ENCODE results near the gene INAFM1. TPM values are rescaled to one million over a fixed set of nuclear protein-coding genes. Genes with fewer than 3 reads are reported as not detected.

INAFM1 gene
- total and polyA plus RNA-seq, 2 experiments from 2014 or later: 1.9 to 11.9 TPM

DNA sequence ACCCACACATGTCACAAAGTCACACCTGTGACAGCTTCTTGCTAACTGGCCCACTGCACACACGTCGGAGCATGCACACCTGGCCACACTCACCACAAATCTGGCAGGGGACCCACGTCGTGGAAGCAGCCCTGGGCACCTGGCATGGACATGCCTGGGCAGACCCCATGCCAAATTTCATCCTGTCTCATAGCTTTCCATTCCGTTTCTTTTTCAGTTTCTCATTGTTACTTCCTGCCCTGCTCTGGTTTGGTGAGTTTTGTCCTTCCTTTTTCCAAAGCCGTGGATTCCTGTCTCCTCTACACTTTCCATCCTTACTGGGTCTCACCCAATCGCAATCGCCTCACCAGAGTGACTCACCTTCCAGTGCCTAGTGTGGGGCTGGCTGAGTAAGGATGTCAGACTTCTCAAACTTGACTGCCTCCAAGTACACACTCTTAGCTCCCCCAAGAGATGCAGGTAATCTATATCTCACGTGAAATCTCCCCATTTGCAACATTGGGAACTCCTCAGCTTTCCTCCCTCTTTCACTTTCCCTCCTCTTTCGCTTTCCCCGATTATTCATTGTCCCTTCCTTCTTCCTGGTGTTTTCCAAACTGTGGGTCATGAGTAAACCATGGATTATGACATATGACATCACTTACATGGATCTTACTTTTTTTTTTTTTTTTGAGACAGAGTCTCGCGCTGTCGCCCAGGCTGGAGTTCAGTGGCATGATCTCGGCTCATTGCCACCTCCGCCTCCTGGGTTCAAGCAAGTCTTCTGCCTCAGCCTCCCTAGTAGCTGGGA, 42.1 kb upstream of the INAFM1 start:
- Histone ChIP-seq H3K27me3 (no peaks in the 10 kb centered on the region), H3K4me3 (no peak overlapping the region), H3K9me2 (replicated peaks; ENCODE audit: insufficient read depth) (no peaks in the 10 kb centered on the region), H3K9me3 (ENCODE audit: low read depth) (no peaks in the 10 kb centered on the region), H4K20me1 (ENCODE audit: insufficient read depth, poor library complexity, severe bottlenecking) (peaks cover 2% of the 10 kb centered on the region), H3K27ac (peak overlapping the region; percentile 84), H3K4me2 (peak overlapping the region; percentile 98), H3K79me2 (peaks cover 18% of the 10 kb centered on the region), H2AFZ (no peak overlapping the region), H3K36me3 (replicated peaks; ENCODE audit: insufficient read depth, low read depth) (no peaks in the 10 kb centered on the region), H3K4me1 (ENCODE audit: insufficient read depth) (peaks cover 24% of the 10 kb centered on the region)
- WGBS (ENCODE audit: low lambda C conversion rate, missing lambda C conversion rate): 78% methylated on average over 16 of the region's 16 CpGs
- no peak for DNase-seq (ENCODE audit: low spot score)
- no peak for TF ChIP-seq EZH2 (IDR thresholded peaks at IDR 0.05; ENCODE audit: borderline replicate concordance)
- TF ChIP-seq EZH2phosphoT487 (IDR thresholded peaks at IDR 0.05; ENCODE audit: low read depth, severe bottlenecking, unreplicated experiment): no peak
- TF ChIP-seq, protein P1, sequence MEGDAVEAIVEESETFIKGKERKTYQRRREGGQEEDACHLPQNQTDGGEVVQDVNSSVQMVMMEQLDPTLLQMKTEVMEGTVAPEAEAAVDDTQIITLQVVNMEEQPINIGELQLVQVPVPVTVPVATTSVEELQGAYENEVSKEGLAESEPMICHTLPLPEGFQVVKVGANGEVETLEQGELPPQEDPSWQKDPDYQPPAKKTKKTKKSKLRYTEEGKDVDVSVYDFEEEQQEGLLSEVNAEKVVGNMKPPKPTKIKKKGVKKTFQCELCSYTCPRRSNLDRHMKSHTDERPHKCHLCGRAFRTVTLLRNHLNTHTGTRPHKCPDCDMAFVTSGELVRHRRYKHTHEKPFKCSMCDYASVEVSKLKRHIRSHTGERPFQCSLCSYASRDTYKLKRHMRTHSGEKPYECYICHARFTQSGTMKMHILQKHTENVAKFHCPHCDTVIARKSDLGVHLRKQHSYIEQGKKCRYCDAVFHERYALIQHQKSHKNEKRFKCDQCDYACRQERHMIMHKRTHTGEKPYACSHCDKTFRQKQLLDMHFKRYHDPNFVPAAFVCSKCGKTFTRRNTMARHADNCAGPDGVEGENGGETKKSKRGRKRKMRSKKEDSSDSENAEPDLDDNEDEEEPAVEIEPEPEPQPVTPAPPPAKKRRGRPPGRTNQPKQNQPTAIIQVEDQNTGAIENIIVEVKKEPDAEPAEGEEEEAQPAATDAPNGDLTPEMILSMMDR (IDR thresholded peaks at IDR 0.05; ENCODE audit: poor library complexity): no peak

DNA sequence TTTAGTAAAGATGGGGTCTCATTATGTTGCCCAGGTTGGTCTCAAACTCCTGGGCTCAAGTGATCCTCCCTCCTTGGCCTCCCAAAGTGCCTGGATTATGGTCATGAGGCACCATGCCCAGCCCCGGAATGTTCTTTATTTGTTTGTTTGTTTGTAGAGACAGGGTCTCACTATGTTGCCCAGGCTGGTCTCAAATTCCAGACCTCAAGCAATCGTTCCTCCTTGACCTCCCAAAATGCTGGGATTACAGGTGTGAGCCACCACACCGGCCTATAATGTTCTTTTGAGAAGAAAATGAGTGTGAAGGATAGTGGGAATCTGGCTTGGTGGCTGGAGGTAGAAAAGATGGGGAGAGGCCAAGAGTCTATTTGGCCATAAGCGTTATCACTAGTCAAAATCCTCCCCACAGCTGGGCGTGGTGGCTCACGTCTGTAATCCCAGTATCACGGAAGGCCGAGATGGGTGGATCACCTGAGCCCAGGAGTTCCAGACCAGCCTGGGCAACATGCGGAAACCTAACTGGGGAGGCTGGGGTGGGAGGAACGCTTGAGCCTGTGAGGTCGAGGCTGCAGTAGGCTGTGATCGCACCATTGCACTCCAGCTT, 38.5 kb upstream of the INAFM1 start:
- TF ChIP-seq EZH2 (IDR thresholded peaks at IDR 0.05; ENCODE audit: borderline replicate concordance): no peak
- TF ChIP-seq, protein P1 (IDR thresholded peaks at IDR 0.05; ENCODE audit: poor library complexity): no peak
- no peak for TF ChIP-seq EZH2phosphoT487 (IDR thresholded peaks at IDR 0.05; ENCODE audit: low read depth, severe bottlenecking, unreplicated experiment)
- H3K79me2 ChIP-seq: no peaks in the 10 kb centered on the region
- no peaks in the 10 kb centered on the region for H3K36me3 ChIP-seq (replicated peaks; ENCODE audit: insufficient read depth, low read depth)
- H3K4me3 ChIP-seq: no peak overlapping the region
- no peak overlapping the region for H3K4me2 ChIP-seq
- H3K27ac ChIP-seq: no peak overlapping the region
- H3K9me2 ChIP-seq (replicated peaks; ENCODE audit: insufficient read depth): no peaks in the 10 kb centered on the region
- H3K27me3 ChIP-seq: peaks cover 7% of the 10 kb centered on the region
- DNase-seq (ENCODE audit: low spot score): no peak
- WGBS (ENCODE audit: low lambda C conversion rate, missing lambda C conversion rate): 93% methylated on average over 12 of the region's 12 CpGs
- H4K20me1 ChIP-seq (ENCODE audit: insufficient read depth, poor library complexity, severe bottlenecking): no peaks in the 10 kb centered on the region
- H3K4me1 ChIP-seq (ENCODE audit: insufficient read depth): peaks cover 19% of the 10 kb centered on the region
- H2AFZ ChIP-seq: no peak overlapping the region
- H3K9me3 ChIP-seq (ENCODE audit: low read depth): no peaks in the 10 kb centered on the region

DNA sequence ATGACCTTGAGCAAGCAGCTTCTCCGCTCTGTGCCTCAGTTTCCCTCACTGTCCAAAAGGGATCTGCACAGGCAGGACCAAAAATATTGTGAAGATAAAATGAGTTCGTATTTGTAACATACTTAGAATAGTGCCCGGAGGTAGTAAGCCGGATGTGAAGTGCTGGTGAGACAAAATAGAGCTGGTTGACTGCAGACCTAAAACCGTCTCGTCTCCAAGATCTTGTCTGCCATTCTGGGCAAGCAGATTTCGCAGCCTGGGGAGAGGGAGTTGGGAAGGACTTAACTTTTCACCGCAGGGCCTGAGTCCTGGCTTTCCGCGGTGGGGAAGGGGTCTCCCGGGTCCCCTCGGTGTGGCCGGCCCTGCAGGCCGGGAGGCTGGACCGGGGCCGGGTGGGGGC, 35.5 kb upstream of the INAFM1 start:
- Histone ChIP-seq H4K20me1 (ENCODE audit: insufficient read depth, poor library complexity, severe bottlenecking) (no peaks in the 10 kb centered on the region), H3K36me3 (replicated peaks; ENCODE audit: insufficient read depth, low read depth) (no peaks in the 10 kb centered on the region), H3K4me1 (ENCODE audit: insufficient read depth) (peaks cover 10% of the 10 kb centered on the region), H3K9me2 (replicated peaks; ENCODE audit: insufficient read depth) (no peaks in the 10 kb centered on the region), H3K9me3 (ENCODE audit: low read depth) (no peaks in the 10 kb centered on the region), H3K4me2 (peak overlapping the region; percentile 84), H3K27ac (no peak overlapping the region), H3K27me3 (peaks cover 7% of the 10 kb centered on the region), H2AFZ (no peak overlapping the region), H3K4me3 (no peak overlapping the region), H3K79me2 (no peaks in the 10 kb centered on the region)
- DNase-seq (ENCODE audit: low spot score): no peak
- TF ChIP-seq, protein P1 (IDR thresholded peaks at IDR 0.05; ENCODE audit: poor library complexity): no peak
- no peak for TF ChIP-seq EZH2 (IDR thresholded peaks at IDR 0.05; ENCODE audit: borderline replicate concordance)
- TF ChIP-seq EZH2phosphoT487 (IDR thresholded peaks at IDR 0.05; ENCODE audit: low read depth, severe bottlenecking, unreplicated experiment): no peak
- WGBS (ENCODE audit: low lambda C conversion rate, missing lambda C conversion rate): 23% methylated on average over 9 of the region's 16 CpGs
